ENCODE measurements around the gene OR8K3. TPM values are rescaled to one million over a fixed set of nuclear protein-coding genes. Genes with fewer than 3 reads are reported as not detected.

The OR8K3 gene
- not detected for polyA plus RNA-seq (2012; ENCODE audit: missing spikeins)

- FAIRE-seq, result no peak
- no peak for DNase-seq (ENCODE audit: insufficient read length)
- TF ChIP-seq POLR2AphosphoS5 (IDR thresholded peaks at IDR 0.05; ENCODE audit: low read depth, low read length), result no peak
- no peak for TF ChIP-seq TAF1 (IDR thresholded peaks at IDR 0.05; ENCODE audit: borderline replicate concordance, low read depth, low read length)
- no peak for TF ChIP-seq POLR2A (IDR thresholded peaks at IDR 0.05; ENCODE audit: low read depth, low read length)
Measured at GRCh38 chr11:56314844-56315243, at the start of gene OR8K3. OR8K3 (plus strand) TSS chr11:56315144; CDS start chr11:56318307, 3,163 bp downstream.

- FAIRE-seq, result no peak
- no peak for DNase-seq (ENCODE audit: insufficient read length)
- TF ChIP-seq POLR2AphosphoS5 (IDR thresholded peaks at IDR 0.05; ENCODE audit: low read depth, low read length), result no peak
- TF ChIP-seq POLR2A (IDR thresholded peaks at IDR 0.05; ENCODE audit: low read depth, low read length), result no peak
- no peak for TF ChIP-seq TAF1 (IDR thresholded peaks at IDR 0.05; ENCODE audit: borderline replicate concordance, low read depth, low read length)
Measured at GRCh38 chr11:56271092-56271491, 43.9 kb upstream of the OR8K3 start.

- FAIRE-seq, result no peak
Measured at GRCh38 chr11:56273854-56274253, 41.1 kb upstream of the OR8K3 start, which contains the start of gene OR5T1. OR5T1 (plus strand) TSS chr11:56274154; CDS start chr11:56275639, 1,485 bp downstream.

GRCh38 chr11:56292154-56292553 lies 22.8 kb upstream of the OR8K3 start, which contains the start of gene OR8H1:
OR8H1 (minus strand) TSS chr11:56292254; CDS start chr11:56291062, 1,192 bp downstream.
- DNase-seq (ENCODE audit: insufficient read length), result no peak
- TF ChIP-seq POLR2A (IDR thresholded peaks at IDR 0.05; ENCODE audit: low read depth, low read length) (no peak), TAF1 (IDR thresholded peaks at IDR 0.05; ENCODE audit: borderline replicate concordance, low read depth, low read length) (no peak), POLR2AphosphoS5 (IDR thresholded peaks at IDR 0.05; ENCODE audit: low read depth, low read length) (no peak)
- no peak for FAIRE-seq

More at GRCh38 chr11:56273854-56274253, 41.1 kb upstream of the OR8K3 start, which contains the start of gene OR5T1:
- no peak for DNase-seq (ENCODE audit: insufficient read length)
- TF ChIP-seq POLR2AphosphoS5 (IDR thresholded peaks at IDR 0.05; ENCODE audit: low read depth, low read length) (no peak), POLR2A (IDR thresholded peaks at IDR 0.05; ENCODE audit: low read depth, low read length) (no peak), TAF1 (IDR thresholded peaks at IDR 0.05; ENCODE audit: borderline replicate concordance, low read depth, low read length) (no peak)

- DNase-seq (ENCODE audit: insufficient read length) (no peak), FAIRE-seq (no peak)
Measured at GRCh38 chr11:56296898-56297297, 18.0 kb upstream of the OR8K3 start.

GRCh38 chr11:56307836-56308235 lies 7.1 kb upstream of the OR8K3 start:
- TF ChIP-seq TAF1 (IDR thresholded peaks at IDR 0.05; ENCODE audit: borderline replicate concordance, low read depth, low read length) (no peak), POLR2AphosphoS5 (IDR thresholded peaks at IDR 0.05; ENCODE audit: low read depth, low read length) (no peak)
- DNase-seq (ENCODE audit: insufficient read length), result no peak
- no peak for FAIRE-seq

More at GRCh38 chr11:56296898-56297297, 18.0 kb upstream of the OR8K3 start:
- no peak for TF ChIP-seq POLR2A (IDR thresholded peaks at IDR 0.05; ENCODE audit: low read depth, low read length)

- FAIRE-seq (no peak), DNase-seq (ENCODE audit: insufficient read length) (no peak)
Measured at GRCh38 chr11:56331861-56332491, 17.0 kb downstream of the OR8K3 start.

GRCh38 chr11:56333156-56333555 lies 18.2 kb downstream of the OR8K3 start:
- no peak for FAIRE-seq
- no peak for DNase-seq (ENCODE audit: insufficient read length)

More at GRCh38 chr11:56331861-56332491, 17.0 kb downstream of the OR8K3 start:
- no peak for TF ChIP-seq TAF1 (IDR thresholded peaks at IDR 0.05; ENCODE audit: borderline replicate concordance, low read depth, low read length)
- TF ChIP-seq POLR2AphosphoS5 (IDR thresholded peaks at IDR 0.05; ENCODE audit: low read depth, low read length), result no peak
- TF ChIP-seq POLR2A (IDR thresholded peaks at IDR 0.05; ENCODE audit: low read depth, low read length), result no peak

GRCh38 chr11:56340289-56340688 lies 25.3 kb downstream of the OR8K3 start:
- DNase-seq (ENCODE audit: insufficient read length) (no peak), FAIRE-seq (no peak)
- no peak for TF ChIP-seq TAF1 (IDR thresholded peaks at IDR 0.05; ENCODE audit: borderline replicate concordance, low read depth, low read length)
- no peak for TF ChIP-seq POLR2A (IDR thresholded peaks at IDR 0.05; ENCODE audit: low read depth, low read length)
- TF ChIP-seq POLR2AphosphoS5 (IDR thresholded peaks at IDR 0.05; ENCODE audit: low read depth, low read length), result no peak

More at GRCh38 chr11:56333156-56333555, 18.2 kb downstream of the OR8K3 start:
- TF ChIP-seq TAF1 (IDR thresholded peaks at IDR 0.05; ENCODE audit: borderline replicate concordance, low read depth, low read length) (no peak), POLR2A (IDR thresholded peaks at IDR 0.05; ENCODE audit: low read depth, low read length) (no peak), POLR2AphosphoS5 (IDR thresholded peaks at IDR 0.05; ENCODE audit: low read depth, low read length) (no peak)

GRCh38 chr11:56345739-56346138 lies 30.8 kb downstream of the OR8K3 start, which contains the start of gene OR8K1:
OR8K1 (plus strand) TSS chr11:56346039; CDS start chr11:56346039, 0 bp downstream.
- no peak for TF ChIP-seq TAF1 (IDR thresholded peaks at IDR 0.05; ENCODE audit: borderline replicate concordance, low read depth, low read length)
- TF ChIP-seq POLR2A (IDR thresholded peaks at IDR 0.05; ENCODE audit: low read depth, low read length), result no peak
- no peak for TF ChIP-seq POLR2AphosphoS5 (IDR thresholded peaks at IDR 0.05; ENCODE audit: low read depth, low read length)
- FAIRE-seq (no peak), DNase-seq (ENCODE audit: insufficient read length) (no peak)

GRCh38 chr11:56353991-56354390 lies 39.0 kb downstream of the OR8K3 start, which contains the start of gene OR8J1:
OR8J1 (plus strand) TSS chr11:56354291; CDS start chr11:56360247, 5,956 bp downstream.
- no peak for FAIRE-seq
- DNase-seq (ENCODE audit: insufficient read length), result no peak
- TF ChIP-seq POLR2A (IDR thresholded peaks at IDR 0.05; ENCODE audit: low read depth, low read length) (no peak), POLR2AphosphoS5 (IDR thresholded peaks at IDR 0.05; ENCODE audit: low read depth, low read length) (no peak), TAF1 (IDR thresholded peaks at IDR 0.05; ENCODE audit: borderline replicate concordance, low read depth, low read length) (no peak)

Measured in GM12892 (cell line).